CD8-positive, alpha-beta memory T cell (primary cell): ENCODE measurements around the gene MYL3. TPM values are rescaled to one million over a fixed set of nuclear protein-coding genes. Genes with fewer than 3 reads are reported as not detected.

Source experiments
- CTCF ChIA-PET: fragments of 350-600 bp; sonication (Branson Sonifier 250); formaldehyde crosslinking; loops from one replicate; lab custom pipeline; 2021; ENCODE audit warnings: antibody characterized with exemption; lab: Charles Lee
- POLR2A ChIA-PET: fragments of 350-600 bp; sonication (Branson Sonifier 250); formaldehyde crosslinking; loops from one replicate; lab custom pipeline; 2021; ENCODE audit warnings: antibody characterized with exemption; lab: Charles Lee
- DNase-seq, 5 donors: peaks; one replicate each; pipeline versions ENCODE4 v3.0.0 to v3.0.0-alpha.2; 2020 to 2022; ENCODE audit warnings: mixed read lengths in 1 of 5
- H3K27ac ChIP-seq: one replicate; pipeline ENCODE4 v1.7.0; 2013; ENCODE audit warnings: low read depth, mild to moderate bottlenecking, low read length, moderate library complexity
- H3K27me3 ChIP-seq: 2 replicates; pipeline ENCODE4 v1.7.0; 2013; ENCODE audit warnings: low read length, mild to moderate bottlenecking; ENCODE audit not compliant: insufficient read depth, poor library complexity, severe bottlenecking
- H3K36me3 ChIP-seq: 2 replicates; pipeline ENCODE4 v1.7.0; 2013; ENCODE audit warnings: mild to moderate bottlenecking, low read length, moderate library complexity; ENCODE audit not compliant: insufficient read depth
- H3K4me1 ChIP-seq: 2 replicates; pipeline ENCODE4 v1.7.0; 2013; ENCODE audit warnings: mild to moderate bottlenecking, low read length, moderate library complexity; ENCODE audit not compliant: insufficient read depth
- H3K4me3 ChIP-seq: 2 replicates; pipeline ENCODE4 v1.7.0; 2013; ENCODE audit warnings: mild to moderate bottlenecking, low read length
- H3K9me3 ChIP-seq: 2 replicates; pipeline ENCODE4 v1.7.0; 2013; ENCODE audit warnings: mild to moderate bottlenecking, low read length
- H3K27ac Mint-ChIP-seq, 8 donors: one replicate each; pipeline ENCODE4 v1.8.0; 2020 to 2021; ENCODE audit warnings: mixed read lengths in 8 of 8, mild to moderate bottlenecking in 6 of 8, inconsistent platforms in 3 of 8, moderate library complexity in 3 of 8
- H3K27me3 Mint-ChIP-seq, 2 donors: one replicate each; pipeline ENCODE4 v1.8.0; 2020 to 2021; ENCODE audit warnings: mixed read lengths in 2 of 2, mild to moderate bottlenecking in 1 of 2, moderate library complexity in 1 of 2
- H3K36me3 Mint-ChIP-seq, 3 donors: one replicate each; pipeline ENCODE4 v1.8.0; 2020 to 2021; ENCODE audit warnings: mixed read lengths in 3 of 3, inconsistent platforms in 1 of 3, mild to moderate bottlenecking in 1 of 3
- H3K4me1 Mint-ChIP-seq, 3 donors: one replicate each; pipeline ENCODE4 v1.8.0; 2020 to 2021; ENCODE audit warnings: mixed read lengths in 3 of 3, inconsistent platforms in 1 of 3, mild to moderate bottlenecking in 1 of 3
- H3K4me3 Mint-ChIP-seq, 7 donors: one replicate each; pipeline ENCODE4 v1.8.0; 2020 to 2021; ENCODE audit warnings: mixed read lengths in 7 of 7, mild to moderate bottlenecking in 6 of 7, moderate library complexity in 4 of 7, inconsistent platforms in 2 of 7
- H3K9me3 Mint-ChIP-seq, 5 donors: one replicate each; pipeline ENCODE4 v1.8.0; 2020 to 2022; ENCODE audit warnings: mixed read lengths in 5 of 5, mild to moderate bottlenecking in 3 of 5, moderate library complexity in 2 of 5, inconsistent platforms in 1 of 5
- polyA plus RNA-seq: library from polyadenylated mRNA; unstranded; fragments of 300-500 nt; fragmentation: Illumina TruSeq; gene quantifications from one replicate; pipeline ENCODE4 v1.2.3, GENCODE V29; 2021
- total RNA-seq, 2 experiments: library from RNA; stranded (reverse); gene quantifications; one replicate each; pipeline ENCODE4 v1.2.3, GENCODE V29; 2021

Gene MYL3
- total and polyA plus RNA-seq, 3 experiments from 2014 or later, result not detected

GRCh38 chr3:46853441-46854415 lies 9.5 kb downstream of the MYL3 start:
- no peaks in the 10 kb centered on the region for H3K4me1 Mint-ChIP-seq
- peak in 1 of 5 donors; percentile 35 for DNase-seq
- H3K27ac ChIP-seq, result no peak overlapping the region
- no peaks in the 10 kb centered on the region for H3K4me1 ChIP-seq
- no peak overlapping the region for H3K4me3 ChIP-seq
- no peak overlapping the region for H3K4me3 Mint-ChIP-seq
- ChIA-PET CTCF (interaction anchor here (0.7 kb wide), 1 partner anchor 13 kb away, joined by 3 read pairs; no protein-coding TSS in a partner anchor), POLR2A (no interaction called here)
- no peaks in the 10 kb centered on the region for H3K9me3 Mint-ChIP-seq
- no peaks in the 10 kb centered on the region for H3K27me3 ChIP-seq
- no peaks in the 10 kb centered on the region for H3K36me3 ChIP-seq
- H3K36me3 Mint-ChIP-seq, result no peaks in the 10 kb centered on the region
- peaks cover 7 to 16% of the 10 kb centered on the region in 2 donors for H3K27me3 Mint-ChIP-seq
- H3K9me3 ChIP-seq, result no peaks in the 10 kb centered on the region
- H3K27ac Mint-ChIP-seq, result no peak overlapping the region

DNA sequence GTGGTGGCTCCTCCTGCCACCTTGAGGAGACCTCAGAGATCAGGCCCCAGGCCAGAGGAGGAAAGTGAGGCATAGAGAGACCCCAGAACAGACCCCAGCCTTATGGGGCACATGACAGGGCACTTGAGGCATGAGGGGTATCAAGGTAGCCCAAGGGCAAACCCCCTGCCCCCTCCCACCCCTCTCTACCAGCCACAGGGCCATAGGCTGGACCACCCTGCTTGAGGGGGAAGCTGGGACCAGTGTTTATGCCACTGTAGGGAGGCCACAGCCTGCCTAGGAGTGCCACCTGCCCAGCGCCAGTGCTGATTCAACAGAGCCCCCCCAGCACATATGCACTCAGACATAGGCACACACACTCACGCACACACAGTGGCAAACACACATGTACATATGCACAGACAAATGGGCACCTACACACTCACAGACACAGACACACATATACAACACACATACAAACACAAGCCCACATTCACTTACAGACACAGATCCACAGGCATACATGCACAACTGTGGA lies 10.3 kb downstream of the MYL3 start:
- Histone ChIP-seq H3K27me3 (no peaks in the 10 kb centered on the region), H3K4me1 (no peaks in the 10 kb centered on the region), H3K36me3 (no peaks in the 10 kb centered on the region), H3K9me3 (no peaks in the 10 kb centered on the region), H3K27ac (no peak overlapping the region), H3K4me3 (no peak overlapping the region)
- CTCF ChIA-PET, result interaction anchor here (0.7 kb wide), 1 partner anchor 14 kb away, joined by 3 read pairs; no protein-coding TSS in a partner anchor
- H3K4me1 Mint-ChIP-seq, result no peaks in the 10 kb centered on the region
- H3K36me3 Mint-ChIP-seq, result no peaks in the 10 kb centered on the region
- H3K9me3 Mint-ChIP-seq, result no peaks in the 10 kb centered on the region
- H3K4me3 Mint-ChIP-seq, result no peak overlapping the region
- H3K27ac Mint-ChIP-seq, result no peak overlapping the region
- DNase-seq, result peak in 1 of 5 donors; percentile 27
- POLR2A ChIA-PET, result no interaction called here
- H3K27me3 Mint-ChIP-seq, result peaks cover 7 to 14% of the 10 kb centered on the region in 2 donors

GRCh38 chr3:46852334-46852720 lies 10.9 kb downstream of the MYL3 start:
- Mint-ChIP-seq H3K27ac (peak overlapping the region in 1 of 8 donors; percentile 34), H3K36me3 (no peaks in the 10 kb centered on the region), H3K4me3 (no peak overlapping the region), H3K4me1 (no peaks in the 10 kb centered on the region), H3K27me3 (peaks cover 7 to 11% of the 10 kb centered on the region in 2 donors), H3K9me3 (no peaks in the 10 kb centered on the region)
- no peaks in the 10 kb centered on the region for H3K4me1 ChIP-seq
- no peak overlapping the region for H3K4me3 ChIP-seq
- POLR2A ChIA-PET, result no interaction called here
- CTCF ChIA-PET, result no interaction called here
- H3K27ac ChIP-seq, result no peak overlapping the region
- H3K27me3 ChIP-seq, result no peaks in the 10 kb centered on the region
- DNase-seq, result peak in 1 of 5 donors; percentile 28
- no peaks in the 10 kb centered on the region for H3K9me3 ChIP-seq
- H3K36me3 ChIP-seq, result no peaks in the 10 kb centered on the region

GRCh38 chr3:46851364-46852333 lies 11.6 kb downstream of the MYL3 start:
- Histone ChIP-seq H3K4me3 (no peak overlapping the region), H3K36me3 (no peaks in the 10 kb centered on the region), H3K27me3 (no peaks in the 10 kb centered on the region), H3K27ac (no peak overlapping the region), H3K4me1 (peaks cover under 1% of the 10 kb centered on the region), H3K9me3 (no peaks in the 10 kb centered on the region)
- H3K4me1 Mint-ChIP-seq, result peaks cover under 1% of the 10 kb centered on the region in 3 donors
- no peak overlapping the region for H3K4me3 Mint-ChIP-seq
- peaks cover 6 to 7% of the 10 kb centered on the region in 2 donors for H3K27me3 Mint-ChIP-seq
- ChIA-PET POLR2A (no interaction called here), CTCF (interaction anchor here (0.6 kb wide), 1 partner anchor 263 kb away, joined by 3 read pairs; no protein-coding TSS in a partner anchor)
- no peaks in the 10 kb centered on the region for H3K9me3 Mint-ChIP-seq
- peak in 1 of 5 donors; percentile 23 for DNase-seq
- peak overlapping the region in 1 of 8 donors; percentile 34 for H3K27ac Mint-ChIP-seq
- no peaks in the 10 kb centered on the region for H3K36me3 Mint-ChIP-seq

DNA sequence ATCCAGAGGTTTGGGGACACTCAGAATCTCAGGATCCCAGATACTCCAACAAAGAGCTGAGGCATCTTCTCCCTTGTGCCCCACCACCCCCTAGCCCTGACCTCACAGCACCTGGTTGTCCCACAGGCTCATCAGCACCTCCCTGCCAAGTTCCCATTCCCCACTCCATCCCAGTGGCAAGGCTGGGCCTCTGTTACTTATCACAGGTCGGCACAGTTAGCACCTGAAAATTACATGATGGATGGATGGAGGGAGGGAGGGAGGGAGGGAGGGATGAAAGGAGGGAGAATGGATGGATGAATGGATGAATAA lies 12.8 kb downstream of the MYL3 start:
- H3K27ac Mint-ChIP-seq, result no peak overlapping the region

DNA sequence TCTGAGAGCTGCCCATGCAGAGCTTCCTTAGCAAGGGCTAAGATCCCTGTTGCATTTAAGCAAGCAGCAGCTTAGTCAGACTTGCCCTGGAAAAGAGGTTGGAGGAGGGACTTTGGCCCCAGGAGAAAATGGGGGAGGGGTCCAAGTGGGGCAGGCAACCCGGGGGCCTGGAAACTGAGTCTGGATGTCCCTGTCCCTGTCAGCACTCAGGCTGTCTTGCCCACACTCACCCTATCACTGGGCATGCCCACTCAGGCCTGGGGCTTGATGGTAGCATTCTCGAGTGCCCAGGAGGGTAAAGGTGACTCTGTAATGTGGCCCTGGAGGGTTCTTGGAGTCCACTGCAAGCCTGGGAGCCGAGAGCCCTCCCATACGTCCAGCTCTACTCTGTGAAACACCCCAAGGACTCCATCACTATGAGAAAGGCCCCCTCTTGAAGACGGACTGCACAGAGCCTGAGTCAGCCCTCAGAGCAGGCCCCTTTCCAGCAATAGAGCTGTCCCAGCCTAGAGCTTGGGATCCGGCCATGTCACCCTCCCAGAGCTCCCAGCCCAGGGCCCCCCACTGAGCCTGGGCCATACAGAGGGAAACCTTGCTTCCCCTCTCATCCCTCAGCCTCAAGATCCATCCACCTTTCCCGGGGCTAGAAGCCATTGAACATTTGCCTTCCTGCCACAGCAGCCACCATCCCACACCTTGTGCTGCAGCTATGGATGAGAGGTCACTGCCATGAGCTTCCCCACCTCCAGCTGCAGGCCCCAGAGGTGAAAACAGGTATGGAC lies 13.4 kb downstream of the MYL3 start:
- Mint-ChIP-seq H3K4me1 (peaks cover 2 to 7% (median 6%) of the 10 kb centered on the region in 3 donors), H3K27me3 (peaks cover 0 to 7% of the 10 kb centered on the region in 2 donors), H3K4me3 (peak overlapping the region in 1 of 7 donors; percentile 27), H3K27ac (peak overlapping the region in 1 of 8 donors; percentile 29), H3K9me3 (no peaks in the 10 kb centered on the region), H3K36me3 (no peaks in the 10 kb centered on the region)
- Histone ChIP-seq H3K4me3 (no peak overlapping the region), H3K36me3 (no peaks in the 10 kb centered on the region), H3K4me1 (peaks cover 10% of the 10 kb centered on the region), H3K9me3 (no peaks in the 10 kb centered on the region), H3K27me3 (no peaks in the 10 kb centered on the region), H3K27ac (no peak overlapping the region)
- POLR2A ChIA-PET, result no interaction called here
- no peak for DNase-seq
- CTCF ChIA-PET, result interaction anchor here (1.5 to 1.9 kb wide), 2 partner anchors 45 to 145 kb away, joined by 3 to 6 read pairs; no protein-coding TSS in a partner anchor

More for the DNA sequence above, 12.8 kb downstream of the MYL3 start:
- ChIA-PET POLR2A (no interaction called here), CTCF (interaction anchor here (1.9 kb wide), 1 partner anchor 45 kb away, joined by 6 read pairs; no protein-coding TSS in a partner anchor)
- Histone ChIP-seq H3K27me3 (no peaks in the 10 kb centered on the region), H3K4me1 (peaks cover 8% of the 10 kb centered on the region), H3K27ac (no peak overlapping the region), H3K4me3 (no peak overlapping the region), H3K9me3 (no peaks in the 10 kb centered on the region), H3K36me3 (no peaks in the 10 kb centered on the region)
- Mint-ChIP-seq H3K36me3 (no peaks in the 10 kb centered on the region), H3K4me3 (peak overlapping the region in 1 of 7 donors; percentile 27), H3K9me3 (no peaks in the 10 kb centered on the region), H3K4me1 (peaks cover 2 to 7% (median 6%) of the 10 kb centered on the region in 3 donors), H3K27me3 (peaks cover 0 to 7% of the 10 kb centered on the region in 2 donors)
- no peak for DNase-seq

DNA sequence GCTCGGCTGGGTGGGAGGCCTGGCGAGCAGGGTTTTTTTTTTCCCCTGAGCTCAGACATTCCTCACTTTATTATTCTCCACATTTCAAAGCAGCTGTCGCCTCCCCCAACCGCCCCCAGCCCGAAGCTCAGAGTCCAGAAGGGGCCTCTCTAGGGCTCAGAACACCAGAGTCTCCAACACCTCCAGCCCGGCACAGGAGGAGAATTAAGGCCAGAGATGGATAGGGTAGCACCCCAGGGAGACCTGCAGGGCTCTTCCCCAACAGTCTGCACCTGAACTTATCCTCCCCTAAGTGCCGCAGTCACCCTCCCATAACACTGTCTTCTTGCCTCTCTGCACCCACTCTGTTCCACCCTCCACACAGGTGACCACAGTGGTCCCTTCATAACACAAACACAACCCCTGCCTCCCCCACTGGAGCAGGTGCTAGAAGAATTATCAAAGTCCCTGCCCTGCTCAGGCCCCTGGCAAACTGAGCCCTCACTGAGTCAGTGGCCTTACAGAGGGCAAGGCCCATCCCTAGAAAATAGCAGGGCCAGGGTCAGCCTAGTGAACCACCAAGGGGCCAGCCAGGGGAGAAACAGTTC lies 14.1 kb downstream of the MYL3 start:
- POLR2A ChIA-PET, result no interaction called here
- CTCF ChIA-PET, result interaction anchor here (1.2 to 1.9 kb wide), 3 partner anchors 10 to 144 kb away, joined by 3 to 6 read pairs (median 3); no protein-coding TSS in a partner anchor

More for the DNA sequence above, 14.1 kb downstream of the MYL3 start:
- Mint-ChIP-seq H3K4me1 (peaks cover 2 to 7% (median 6%) of the 10 kb centered on the region in 3 donors), H3K27ac (no peak overlapping the region), H3K4me3 (peak overlapping the region in 1 of 7 donors; percentile 71), H3K36me3 (no peaks in the 10 kb centered on the region), H3K9me3 (no peaks in the 10 kb centered on the region), H3K27me3 (peaks cover 0 to 4% of the 10 kb centered on the region in 2 donors)
- Histone ChIP-seq H3K4me3 (no peak overlapping the region), H3K36me3 (no peaks in the 10 kb centered on the region), H3K27ac (no peak overlapping the region), H3K27me3 (no peaks in the 10 kb centered on the region), H3K4me1 (peaks cover 10% of the 10 kb centered on the region), H3K9me3 (no peaks in the 10 kb centered on the region)
- DNase-seq, result no peak
